ENCODE data around the gene TCP11. TPM values are rescaled to one million over a fixed set of nuclear protein-coding genes. Genes with fewer than 3 reads are reported as not detected.

TCP11 gene
- total and polyA plus RNA-seq, 9 donors, result 0.12 to 0.53 (median 0.31) TPM

- DNase-seq, result no peak
- WGBS (ENCODE audit: insufficient coverage), result 46% methylated on average over 4 of the region's 7 CpGs
- peaks cover 8% of the 10 kb centered on the region for H3K27me3 ChIP-seq (ENCODE audit: control insufficient read depth, insufficient read depth, low read length)
- H3K9me3 ChIP-seq (replicated peaks; ENCODE audit: control insufficient read depth, low read depth, low read length), result no peaks in the 10 kb centered on the region
- no peak overlapping the region for H3K27ac ChIP-seq (ENCODE audit: low read length)
- no peak overlapping the region for H3K4me3 ChIP-seq (ENCODE audit: low read length)
- no peaks in the 10 kb centered on the region for H3K4me1 ChIP-seq (ENCODE audit: control insufficient read depth, insufficient read depth, low read length)
- no peaks in the 10 kb centered on the region for H3K36me3 ChIP-seq (ENCODE audit: control insufficient read depth, insufficient read depth, low read length)
These were observed 32.4 kb upstream of the TCP11 start for GRCh38 chr6:35173427-35174087.

- 75% methylated on average over 3 of the region's 5 CpGs for WGBS (ENCODE audit: insufficient coverage)
- DNase-seq, result no peak
- Histone ChIP-seq H3K27ac (ENCODE audit: low read length) (no peak overlapping the region), H3K4me1 (ENCODE audit: control insufficient read depth, insufficient read depth, low read length) (no peaks in the 10 kb centered on the region), H3K9me3 (replicated peaks; ENCODE audit: control insufficient read depth, low read depth, low read length) (no peaks in the 10 kb centered on the region), H3K27me3 (ENCODE audit: control insufficient read depth, insufficient read depth, low read length) (peaks cover 8% of the 10 kb centered on the region), H3K4me3 (ENCODE audit: low read length) (no peak overlapping the region), H3K36me3 (ENCODE audit: control insufficient read depth, insufficient read depth, low read length) (no peaks in the 10 kb centered on the region)
These were observed 31.9 kb upstream of the TCP11 start for GRCh38 chr6:35173044-35173426.

GRCh38 chr6:35170891-35171290 is 29.8 kb upstream of the TCP11 start:
- Histone ChIP-seq H3K36me3 (ENCODE audit: control insufficient read depth, insufficient read depth, low read length) (no peaks in the 10 kb centered on the region), H3K27ac (ENCODE audit: low read length) (no peak overlapping the region), H3K9me3 (replicated peaks; ENCODE audit: control insufficient read depth, low read depth, low read length) (no peaks in the 10 kb centered on the region), H3K27me3 (ENCODE audit: control insufficient read depth, insufficient read depth, low read length) (peaks cover 8% of the 10 kb centered on the region), H3K4me1 (ENCODE audit: control insufficient read depth, insufficient read depth, low read length) (no peaks in the 10 kb centered on the region), H3K4me3 (ENCODE audit: low read length) (no peak overlapping the region)
- no peak for DNase-seq
- 93% methylated on average over 3 of the region's 3 CpGs for WGBS (ENCODE audit: insufficient coverage)

GRCh38 chr6:35170166-35170565 is 29.0 kb upstream of the TCP11 start:
- no peak for DNase-seq
- Histone ChIP-seq H3K9me3 (replicated peaks; ENCODE audit: control insufficient read depth, low read depth, low read length) (no peaks in the 10 kb centered on the region), H3K27ac (ENCODE audit: low read length) (no peak overlapping the region), H3K27me3 (ENCODE audit: control insufficient read depth, insufficient read depth, low read length) (peaks cover 8% of the 10 kb centered on the region), H3K4me1 (ENCODE audit: control insufficient read depth, insufficient read depth, low read length) (no peaks in the 10 kb centered on the region), H3K4me3 (ENCODE audit: low read length) (no peak overlapping the region), H3K36me3 (ENCODE audit: control insufficient read depth, insufficient read depth, low read length) (no peaks in the 10 kb centered on the region)
- WGBS (ENCODE audit: insufficient coverage), result no CpG with 5 or more reads among the region's 1 CpG

- 26% methylated on average over 7 of the region's 7 CpGs for whole genome bisulfite sequencing (ENCODE audit: insufficient coverage)
- Histone ChIP-seq H3K27ac (ENCODE audit: low read length) (no peak overlapping the region), H3K9me3 (replicated peaks; ENCODE audit: control insufficient read depth, low read depth, low read length) (no peaks in the 10 kb centered on the region), H3K27me3 (ENCODE audit: control insufficient read depth, insufficient read depth, low read length) (peaks cover 7% of the 10 kb centered on the region), H3K4me1 (ENCODE audit: control insufficient read depth, insufficient read depth, low read length) (no peaks in the 10 kb centered on the region), H3K4me3 (ENCODE audit: low read length) (no peak overlapping the region), H3K36me3 (ENCODE audit: control insufficient read depth, insufficient read depth, low read length) (no peaks in the 10 kb centered on the region)
- no peak for DNase-seq
These were observed 27.3 kb upstream of the TCP11 start for GRCh38 chr6:35168461-35168861.

- no peak for DNase-seq
- Histone ChIP-seq H3K4me1 (ENCODE audit: control insufficient read depth, insufficient read depth, low read length) (no peaks in the 10 kb centered on the region), H3K36me3 (ENCODE audit: control insufficient read depth, insufficient read depth, low read length) (no peaks in the 10 kb centered on the region), H3K9me3 (replicated peaks; ENCODE audit: control insufficient read depth, low read depth, low read length) (no peaks in the 10 kb centered on the region), H3K4me3 (ENCODE audit: low read length) (no peak overlapping the region), H3K27ac (ENCODE audit: low read length) (no peak overlapping the region), H3K27me3 (ENCODE audit: control insufficient read depth, insufficient read depth, low read length) (peaks cover 9% of the 10 kb centered on the region)
These were observed 26.4 kb upstream of the TCP11 start for GRCh38 chr6:35167505-35167904.

- Histone ChIP-seq H3K4me3 (ENCODE audit: low read length) (no peak overlapping the region), H3K27me3 (ENCODE audit: control insufficient read depth, insufficient read depth, low read length) (peaks cover 8% of the 10 kb centered on the region), H3K36me3 (ENCODE audit: control insufficient read depth, insufficient read depth, low read length) (no peaks in the 10 kb centered on the region), H3K27ac (ENCODE audit: low read length) (no peak overlapping the region), H3K9me3 (replicated peaks; ENCODE audit: control insufficient read depth, low read depth, low read length) (no peaks in the 10 kb centered on the region), H3K4me1 (ENCODE audit: control insufficient read depth, insufficient read depth, low read length) (no peaks in the 10 kb centered on the region)
- DNase-seq, result no peak
- WGBS (ENCODE audit: insufficient coverage), result 73% methylated on average over 5 of the region's 5 CpGs
These were observed 25.4 kb upstream of the TCP11 start for GRCh38 chr6:35166520-35166919.

- DNase-seq, result no peak
- Histone ChIP-seq H3K27ac (ENCODE audit: low read length) (no peak overlapping the region), H3K27me3 (ENCODE audit: control insufficient read depth, insufficient read depth, low read length) (peaks cover 8% of the 10 kb centered on the region), H3K4me3 (ENCODE audit: low read length) (no peak overlapping the region), H3K9me3 (replicated peaks; ENCODE audit: control insufficient read depth, low read depth, low read length) (no peaks in the 10 kb centered on the region), H3K4me1 (ENCODE audit: control insufficient read depth, insufficient read depth, low read length) (no peaks in the 10 kb centered on the region), H3K36me3 (ENCODE audit: control insufficient read depth, insufficient read depth, low read length) (no peaks in the 10 kb centered on the region)
- WGBS (ENCODE audit: insufficient coverage), result no CpG with 5 or more reads among the region's 2 CpGs
These were observed 25.0 kb upstream of the TCP11 start for GRCh38 chr6:35166116-35166515.

- Histone ChIP-seq H3K27ac (ENCODE audit: low read length) (no peak overlapping the region), H3K4me3 (ENCODE audit: low read length) (no peak overlapping the region), H3K27me3 (ENCODE audit: control insufficient read depth, insufficient read depth, low read length) (peaks cover 8% of the 10 kb centered on the region), H3K9me3 (replicated peaks; ENCODE audit: control insufficient read depth, low read depth, low read length) (no peaks in the 10 kb centered on the region), H3K36me3 (ENCODE audit: control insufficient read depth, insufficient read depth, low read length) (no peaks in the 10 kb centered on the region), H3K4me1 (ENCODE audit: control insufficient read depth, insufficient read depth, low read length) (peaks cover 3% of the 10 kb centered on the region)
- no peak for DNase-seq
- WGBS (ENCODE audit: insufficient coverage), result 62% methylated on average over 2 of the region's 2 CpGs
These were observed 24.5 kb upstream of the TCP11 start for GRCh38 chr6:35165630-35166071.

- H3K27me3 ChIP-seq (ENCODE audit: control insufficient read depth, insufficient read depth, low read length), result peaks cover 8% of the 10 kb centered on the region
- H3K4me3 ChIP-seq (ENCODE audit: low read length), result no peak overlapping the region
- no peak overlapping the region for H3K27ac ChIP-seq (ENCODE audit: low read length)
- DNase-seq, result no peak
- 90% methylated on average over 3 of the region's 4 CpGs for WGBS (ENCODE audit: insufficient coverage)
- H3K4me1 ChIP-seq (ENCODE audit: control insufficient read depth, insufficient read depth, low read length), result peaks cover 3% of the 10 kb centered on the region
- no peaks in the 10 kb centered on the region for H3K36me3 ChIP-seq (ENCODE audit: control insufficient read depth, insufficient read depth, low read length)
- H3K9me3 ChIP-seq (replicated peaks; ENCODE audit: control insufficient read depth, low read depth, low read length), result no peaks in the 10 kb centered on the region
These were observed 23.7 kb upstream of the TCP11 start for GRCh38 chr6:35164868-35165267.

- DNase-seq, result no peak
- 32% methylated on average over 3 of the region's 6 CpGs for WGBS (ENCODE audit: insufficient coverage)
- Histone ChIP-seq H3K27me3 (ENCODE audit: control insufficient read depth, insufficient read depth, low read length) (peaks cover 8% of the 10 kb centered on the region), H3K27ac (ENCODE audit: low read length) (no peak overlapping the region), H3K4me1 (ENCODE audit: control insufficient read depth, insufficient read depth, low read length) (peaks cover 3% of the 10 kb centered on the region), H3K4me3 (ENCODE audit: low read length) (no peak overlapping the region), H3K36me3 (ENCODE audit: control insufficient read depth, insufficient read depth, low read length) (no peaks in the 10 kb centered on the region), H3K9me3 (replicated peaks; ENCODE audit: control insufficient read depth, low read depth, low read length) (no peaks in the 10 kb centered on the region)
These were observed 23.1 kb upstream of the TCP11 start for GRCh38 chr6:35164277-35164676.
